Measurements from ENCODE around the gene DDIT3. TPM values are rescaled to one million over a fixed set of nuclear protein-coding genes. Genes with fewer than 3 reads are reported as not detected.
A peak's percentile ranks its signal among the peaks of the same experiment; 100 is the strongest.

The DDIT3 gene
- polyA plus RNA-seq, 3 donors = 9.3 to 163 (median 9.4) TPM

- Histone ChIP-seq H3K9me3 (replicated peaks in 1 of 2; ENCODE audit: control insufficient read depth in 1 of 2, insufficient read depth in 1 of 2, low read length in 2 of 2) (no peaks in the 10 kb centered on the region), H3K4me1 (ENCODE audit: control insufficient read depth in 1 of 2, insufficient read depth in 2 of 2, low read length in 2 of 2) (peaks cover 18 to 42% of the 10 kb centered on the region in 2 donors), H3K27ac (ENCODE audit: low read depth in 1 of 2, low read length in 2 of 2) (peak within 1 kb of the TSS; percentile 23 to 82), H3K4me2 (replicated peaks; ENCODE audit: extremely low read depth, low read length, poor library complexity, severe bottlenecking) (peak within 1 kb of the TSS; percentile 94), H2AFZ (ENCODE audit: insufficient read depth, low read depth, low read length, poor library complexity, severe bottlenecking) (peak within 1 kb of the TSS; percentile 98), H3K27me3 (ENCODE audit: control insufficient read depth in 2 of 2, insufficient read depth in 2 of 2, low read length in 2 of 2) (peaks cover 25 to 34% of the 10 kb centered on the region in 2 donors), H3K9ac (ENCODE audit: insufficient read depth, low read length, poor library complexity, severe bottlenecking) (peak within 1 kb of the TSS; percentile 93), H3K79me2 (ENCODE audit: insufficient read depth, low read length) (peaks cover 27% of the 10 kb centered on the region), H4K20me1 (ENCODE audit: insufficient read depth, low read length) (peaks cover 2% of the 10 kb centered on the region), H3K4me3 (replicated peaks in 1 of 3; ENCODE audit: low read depth in 2 of 3, low read length in 3 of 3) (peak within 1 kb of the TSS; percentile 73 to 96 (median 94)), H3K36me3 (replicated peaks in 1 of 2; ENCODE audit: control insufficient read depth in 1 of 2, insufficient read depth in 2 of 2, low read length in 2 of 2) (peaks cover 2 to 21% of the 10 kb centered on the region in 2 donors)
- H3K4me1 Mint-ChIP-seq = peaks cover 48% of the 10 kb centered on the region
- peaks cover 31 to 35% (median 31%) of the 10 kb centered on the region in 3 donors for H3K27me3 Mint-ChIP-seq (ENCODE audit: low read depth in 3 of 3)
- DNase-seq = peak; percentile 93 to 97 (median 95)
- TF ChIP-seq, protein P1, sequence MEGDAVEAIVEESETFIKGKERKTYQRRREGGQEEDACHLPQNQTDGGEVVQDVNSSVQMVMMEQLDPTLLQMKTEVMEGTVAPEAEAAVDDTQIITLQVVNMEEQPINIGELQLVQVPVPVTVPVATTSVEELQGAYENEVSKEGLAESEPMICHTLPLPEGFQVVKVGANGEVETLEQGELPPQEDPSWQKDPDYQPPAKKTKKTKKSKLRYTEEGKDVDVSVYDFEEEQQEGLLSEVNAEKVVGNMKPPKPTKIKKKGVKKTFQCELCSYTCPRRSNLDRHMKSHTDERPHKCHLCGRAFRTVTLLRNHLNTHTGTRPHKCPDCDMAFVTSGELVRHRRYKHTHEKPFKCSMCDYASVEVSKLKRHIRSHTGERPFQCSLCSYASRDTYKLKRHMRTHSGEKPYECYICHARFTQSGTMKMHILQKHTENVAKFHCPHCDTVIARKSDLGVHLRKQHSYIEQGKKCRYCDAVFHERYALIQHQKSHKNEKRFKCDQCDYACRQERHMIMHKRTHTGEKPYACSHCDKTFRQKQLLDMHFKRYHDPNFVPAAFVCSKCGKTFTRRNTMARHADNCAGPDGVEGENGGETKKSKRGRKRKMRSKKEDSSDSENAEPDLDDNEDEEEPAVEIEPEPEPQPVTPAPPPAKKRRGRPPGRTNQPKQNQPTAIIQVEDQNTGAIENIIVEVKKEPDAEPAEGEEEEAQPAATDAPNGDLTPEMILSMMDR (IDR thresholded peaks at IDR 0.05) = no peak
- under 1% methylated on average over 56 of the region's 56 CpGs for WGBS (ENCODE audit: insufficient coverage)
- H3K9me3 Mint-ChIP-seq = peaks cover 0 to 11% (median 2%) of the 10 kb centered on the region in 7 donors
- H3K27ac Mint-ChIP-seq = peak within 1 kb of the TSS; percentile 84 to 96 (median 88)
- intact Hi-C loops (cut with micrococcal nuclease) = loop anchor here (5.0 to 10.0 kb wide), 3 partner anchors 69 to 208 kb away; partner anchors contain the start of genes ARHGAP9 (in 2 of the 2), CDK4 (in 1 of the 2) and MARCHF9 (in 1 of the 2)
- H3K4me3 Mint-ChIP-seq = peak within 1 kb of the TSS; percentile 99 to 100
- peaks cover 24 to 26% of the 10 kb centered on the region in 2 donors for H3K36me3 Mint-ChIP-seq
Observed at GRCh38 chr12:57546438-57547287, 26.3 kb upstream of the DDIT3 start, which contains the start of gene DCTN2. TSS of gene DCTN2 (minus strand) at chr12:57547192. CDS start at chr12:57547063, 129 bp downstream.

DNA sequence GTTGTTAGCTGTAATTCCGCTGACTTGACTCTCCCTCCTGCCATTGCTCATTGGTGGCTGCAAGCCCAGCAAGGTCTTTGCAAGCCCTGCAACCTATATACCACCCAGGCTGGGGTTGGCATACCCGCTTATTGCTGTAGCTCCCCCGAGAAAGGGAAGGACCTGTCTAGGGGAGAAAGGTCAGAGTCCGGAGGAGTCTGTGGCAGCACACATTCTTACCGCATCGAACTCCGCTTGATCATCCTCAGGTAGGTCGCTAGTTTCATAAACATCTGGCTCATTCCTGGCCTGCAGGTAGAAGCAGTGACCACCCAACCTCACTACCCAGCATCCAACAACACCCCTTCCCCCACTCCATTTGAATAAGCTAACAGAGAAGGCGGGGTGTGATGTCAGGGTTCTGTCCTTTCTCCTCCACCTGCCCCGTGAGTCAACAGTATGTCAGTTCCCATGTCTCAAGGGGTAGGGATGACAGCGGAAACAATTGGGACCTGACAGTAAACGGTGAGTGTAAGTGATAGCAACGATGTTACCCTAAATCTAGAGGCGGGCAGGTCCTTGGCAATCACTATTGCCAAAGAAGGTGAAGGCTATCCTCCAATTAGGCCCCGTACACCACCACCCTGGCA lies 25.6 kb upstream of the DDIT3 start:
- Histone ChIP-seq H3K9ac (ENCODE audit: insufficient read depth, low read length, poor library complexity, severe bottlenecking) (peak overlapping the region; percentile 93), H3K36me3 (replicated peaks in 1 of 2; ENCODE audit: control insufficient read depth in 1 of 2, insufficient read depth in 2 of 2, low read length in 2 of 2) (peaks cover 7 to 28% of the 10 kb centered on the region in 2 donors), H3K4me3 (replicated peaks in 1 of 3; ENCODE audit: low read depth in 2 of 3, low read length in 3 of 3) (peak overlapping the region; percentile 73 to 96 (median 94)), H3K4me2 (replicated peaks; ENCODE audit: extremely low read depth, low read length, poor library complexity, severe bottlenecking) (peak overlapping the region; percentile 94), H3K4me1 (ENCODE audit: control insufficient read depth in 1 of 2, insufficient read depth in 2 of 2, low read length in 2 of 2) (peaks cover 18 to 42% of the 10 kb centered on the region in 2 donors), H3K79me2 (ENCODE audit: insufficient read depth, low read length) (peaks cover 27% of the 10 kb centered on the region), H3K27me3 (ENCODE audit: control insufficient read depth in 2 of 2, insufficient read depth in 2 of 2, low read length in 2 of 2) (peaks cover 24 to 27% of the 10 kb centered on the region in 2 donors), H4K20me1 (ENCODE audit: insufficient read depth, low read length) (peaks cover 5% of the 10 kb centered on the region), H3K27ac (ENCODE audit: low read depth in 1 of 2, low read length in 2 of 2) (peak overlapping the region in 1 of 2 donors; percentile 82), H2AFZ (ENCODE audit: insufficient read depth, low read depth, low read length, poor library complexity, severe bottlenecking) (peak overlapping the region; percentile 98), H3K9me3 (replicated peaks in 1 of 2; ENCODE audit: control insufficient read depth in 1 of 2, insufficient read depth in 1 of 2, low read length in 2 of 2) (no peaks in the 10 kb centered on the region)
- Mint-ChIP-seq H3K27me3 (ENCODE audit: low read depth in 3 of 3) (peaks cover 24 to 27% (median 26%) of the 10 kb centered on the region in 3 donors), H3K4me1 (peaks cover 50% of the 10 kb centered on the region), H3K9me3 (peaks cover 0 to 10% (median 2%) of the 10 kb centered on the region in 7 donors), H3K4me3 (peak overlapping the region; percentile 99 to 100), H3K27ac (peak overlapping the region in 6 of 7 donors; percentile 66 to 96 (median 90)), H3K36me3 (peaks cover 30 to 31% of the 10 kb centered on the region in 2 donors)
- intact Hi-C loops (cut with micrococcal nuclease) = loop anchor here (5.0 to 10.0 kb wide), 3 partner anchors 69 to 209 kb away; partner anchors contain the start of genes ARHGAP9 (in 2 of the 2), CDK4 (in 1 of the 2) and MARCHF9 (in 1 of the 2)
- TF ChIP-seq, protein P1 (IDR thresholded peaks at IDR 0.05) = no peak
- WGBS (ENCODE audit: insufficient coverage) = 93% methylated on average over 7 of the region's 15 CpGs
- no peak for DNase-seq
